Measurements from ENCODE around the gene NCOA4. TPM values are rescaled to one million over a fixed set of nuclear protein-coding genes. Genes with fewer than 3 reads are reported as not detected.
"Not testable (repeated sequence)": the region's sequence is repeated elsewhere in the genome, so short reads cannot be mapped to it uniquely, and the experiment has no call there.

NCOA4 gene
- total and polyA plus RNA-seq, 2 donors: 75.2 to 231 TPM

DNA sequence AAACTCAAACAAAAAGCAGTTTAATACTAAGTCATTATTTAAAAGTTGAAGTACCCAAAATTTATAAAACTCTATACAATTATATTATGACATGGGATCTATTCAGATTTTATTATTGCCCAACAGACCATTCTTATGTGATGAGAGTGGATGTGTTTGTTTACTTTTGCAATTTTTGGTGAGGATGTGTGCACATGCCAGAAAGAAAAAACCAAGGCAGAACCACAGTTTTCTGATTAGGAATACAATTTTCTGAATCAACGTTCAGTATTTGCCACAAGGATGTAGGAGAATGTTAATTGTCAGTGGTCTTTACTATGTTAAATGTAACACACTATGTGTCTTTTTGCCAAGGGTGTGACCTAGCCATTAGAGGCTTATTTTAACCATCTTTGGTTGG is 49.1 kb downstream of the NCOA4 start:
- not testable (repeated sequence) for H3K4me3 ChIP-seq (ENCODE audit: low read length in 2 of 2); H3K36me3 ChIP-seq (ENCODE audit: control insufficient read depth in 2 of 2, insufficient read depth in 2 of 2, low read length in 1 of 2); H3K27ac ChIP-seq (ENCODE audit: low read depth in 1 of 2, low read length in 1 of 2); H3K9me3 ChIP-seq (ENCODE audit: control insufficient read depth in 2 of 2, insufficient read depth in 1 of 2, low read length in 1 of 2); H3K27me3 ChIP-seq (ENCODE audit: control insufficient read depth in 2 of 2, insufficient read depth in 1 of 2, low read length in 1 of 2); H3K4me1 ChIP-seq (ENCODE audit: control insufficient read depth in 2 of 2, insufficient read depth in 2 of 2, low read length in 2 of 2); DNase-seq (ENCODE audit: low read depth in 6 of 9, low spot score in 9 of 9)
- WGBS: 83% methylated on average over 1 of the region's 1 CpG

DNA sequence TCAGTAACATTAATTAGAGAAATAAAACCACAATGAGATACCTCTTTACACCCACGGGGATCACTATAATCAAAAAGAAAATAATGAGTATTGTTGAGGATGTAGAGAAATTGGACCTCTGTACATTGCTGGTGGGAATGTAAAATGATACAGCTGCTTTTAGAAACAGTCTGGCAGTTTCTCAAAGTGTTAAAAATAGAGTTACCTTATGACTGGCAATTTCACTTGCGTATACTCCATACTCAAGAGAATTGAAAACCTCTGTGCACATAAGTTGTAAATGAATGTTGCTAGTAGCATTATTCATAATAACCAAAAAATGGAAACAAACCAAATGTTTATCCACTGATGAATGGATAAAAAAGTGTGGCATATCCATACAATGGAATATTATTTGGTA is 51.9 kb downstream of the NCOA4 start:
- H3K27ac ChIP-seq (ENCODE audit: low read depth in 1 of 2, low read length in 1 of 2); H3K4me3 ChIP-seq (ENCODE audit: low read length in 2 of 2); H3K4me1 ChIP-seq (ENCODE audit: control insufficient read depth in 2 of 2, insufficient read depth in 2 of 2, low read length in 2 of 2); DNase-seq (ENCODE audit: low read depth in 6 of 9, low spot score in 9 of 9); H3K27me3 ChIP-seq (ENCODE audit: control insufficient read depth in 2 of 2, insufficient read depth in 1 of 2, low read length in 1 of 2); H3K36me3 ChIP-seq (ENCODE audit: control insufficient read depth in 2 of 2, insufficient read depth in 2 of 2, low read length in 1 of 2); H3K9me3 ChIP-seq (ENCODE audit: control insufficient read depth in 2 of 2, insufficient read depth in 1 of 2, low read length in 1 of 2): not testable (repeated sequence)
- 100% methylated on average over 1 of the region's 2 CpGs for WGBS

DNA sequence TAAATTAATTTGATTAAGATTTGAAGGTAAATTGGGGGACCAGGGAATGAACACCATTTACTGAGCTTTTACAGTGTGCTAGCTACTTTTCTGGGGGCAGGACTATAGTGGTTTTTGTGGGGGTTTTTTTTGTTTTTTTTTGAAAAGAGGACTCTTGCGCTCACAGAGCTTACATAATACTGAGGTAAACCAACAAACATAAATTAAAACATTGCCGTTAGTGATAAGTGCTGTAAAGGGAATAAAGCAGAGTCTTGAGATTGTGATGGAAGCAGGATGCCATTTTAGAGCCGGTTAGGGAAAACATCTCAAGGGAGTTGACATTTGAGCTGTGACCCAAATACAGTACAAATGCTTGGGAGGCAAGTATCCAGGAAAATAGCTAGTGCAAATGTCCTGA is 56.4 kb downstream of the NCOA4 start:
- not testable (repeated sequence) for H3K27me3 ChIP-seq (ENCODE audit: control insufficient read depth in 2 of 2, insufficient read depth in 1 of 2, low read length in 1 of 2); H3K4me3 ChIP-seq (ENCODE audit: low read length in 2 of 2); DNase-seq (ENCODE audit: low read depth in 6 of 9, low spot score in 9 of 9); H3K36me3 ChIP-seq (ENCODE audit: control insufficient read depth in 2 of 2, insufficient read depth in 2 of 2, low read length in 1 of 2); H3K4me1 ChIP-seq (ENCODE audit: control insufficient read depth in 2 of 2, insufficient read depth in 2 of 2, low read length in 2 of 2); H3K9me3 ChIP-seq (ENCODE audit: control insufficient read depth in 2 of 2, insufficient read depth in 1 of 2, low read length in 1 of 2); H3K27ac ChIP-seq (ENCODE audit: low read depth in 1 of 2, low read length in 1 of 2)
- 75% methylated on average over 3 of the region's 3 CpGs for WGBS

DNA sequence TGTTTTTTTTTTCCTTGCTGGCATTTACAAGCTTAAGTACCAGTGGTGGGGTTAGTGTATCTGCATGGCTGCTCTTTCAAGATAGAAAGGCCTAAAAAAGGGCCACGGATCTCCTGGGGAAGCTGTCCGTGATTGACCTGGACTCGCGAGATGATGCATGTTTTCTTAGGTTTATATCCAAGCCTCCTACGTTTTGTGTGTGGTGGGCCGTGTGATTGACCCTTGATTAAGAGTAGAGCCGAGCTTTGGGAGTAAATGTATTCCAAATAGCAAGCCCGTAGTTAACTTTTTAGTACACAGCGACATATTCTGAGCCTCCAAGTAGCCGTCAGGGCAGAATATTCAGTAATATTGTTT is 57.6 kb downstream of the NCOA4 start:
- Histone ChIP-seq H3K27ac (ENCODE audit: low read depth in 1 of 2, low read length in 1 of 2) (peak overlapping the region in 1 of 2 donors; percentile 46), H3K4me3 (ENCODE audit: low read length in 2 of 2) (peak overlapping the region; percentile 59 to 66)
- H3K27me3 ChIP-seq (ENCODE audit: control insufficient read depth in 2 of 2, insufficient read depth in 1 of 2, low read length in 1 of 2); H3K36me3 ChIP-seq (ENCODE audit: control insufficient read depth in 2 of 2, insufficient read depth in 2 of 2, low read length in 1 of 2); H3K9me3 ChIP-seq (ENCODE audit: control insufficient read depth in 2 of 2, insufficient read depth in 1 of 2, low read length in 1 of 2); H3K4me1 ChIP-seq (ENCODE audit: control insufficient read depth in 2 of 2, insufficient read depth in 2 of 2, low read length in 2 of 2): not testable (repeated sequence)
- under 1% methylated on average over 10 of the region's 10 CpGs for WGBS
- peak in 1 of 9 donors; percentile 12 for DNase-seq (ENCODE audit: low read depth in 6 of 9, low spot score in 9 of 9)

DNA sequence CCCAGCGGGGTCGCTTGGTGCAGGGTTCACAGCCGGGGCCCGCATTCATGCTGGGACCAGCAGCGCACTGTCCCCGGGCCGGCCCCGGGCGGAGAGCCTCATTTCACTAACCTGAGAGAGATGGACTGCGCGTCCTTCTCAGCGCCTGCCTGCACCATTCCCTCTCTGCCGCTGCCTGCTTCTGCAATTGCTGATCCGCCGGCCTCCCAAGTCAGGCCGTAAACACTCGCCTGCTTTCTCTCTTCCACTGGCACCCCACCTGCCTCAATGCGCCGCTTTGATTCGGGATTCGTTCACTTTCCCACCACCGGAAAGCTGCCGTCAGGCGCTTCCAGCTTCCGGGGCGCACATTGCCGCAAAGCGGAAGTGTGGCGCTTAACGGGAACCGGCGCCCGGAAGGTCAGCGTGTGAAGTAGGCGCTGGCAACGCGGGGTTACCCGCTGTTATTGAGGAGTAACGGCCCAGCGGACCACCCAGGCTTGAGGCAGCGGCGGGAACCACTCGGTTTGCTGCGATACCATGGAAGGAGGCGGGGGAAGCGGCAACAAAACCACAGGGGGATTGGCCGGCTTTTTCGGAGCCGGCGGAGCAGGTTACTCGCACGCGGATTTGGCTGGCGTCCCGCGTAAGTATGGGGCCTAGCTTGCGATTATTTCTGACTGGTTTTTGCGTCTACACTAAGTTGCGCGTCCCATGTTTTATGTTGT is 58.2 kb downstream of the NCOA4 start, which contains the start of gene TIMM23:
Gene TIMM23 (plus strand): TSS at position 384 of the 707 bp plus-strand sequence. CDS start 136 bp downstream, at position 520.
- under 1% methylated on average over 59 of the region's 60 CpGs for WGBS
- DNase-seq (ENCODE audit: low read depth in 6 of 9, low spot score in 9 of 9): peak; percentile 54 to 91 (median 74)
- peak within 1 kb of the TSS; percentile 59 to 66 for H3K4me3 ChIP-seq (ENCODE audit: low read length in 2 of 2)
- not testable (repeated sequence) for H3K27me3 ChIP-seq (ENCODE audit: control insufficient read depth in 2 of 2, insufficient read depth in 1 of 2, low read length in 1 of 2); H3K9me3 ChIP-seq (ENCODE audit: control insufficient read depth in 2 of 2, insufficient read depth in 1 of 2, low read length in 1 of 2); H3K36me3 ChIP-seq (ENCODE audit: control insufficient read depth in 2 of 2, insufficient read depth in 2 of 2, low read length in 1 of 2); H3K4me1 ChIP-seq (ENCODE audit: control insufficient read depth in 2 of 2, insufficient read depth in 2 of 2, low read length in 2 of 2)
- peak within 1 kb of the TSS; percentile 46 to 53 for H3K27ac ChIP-seq (ENCODE audit: low read depth in 1 of 2, low read length in 1 of 2)

DNA sequence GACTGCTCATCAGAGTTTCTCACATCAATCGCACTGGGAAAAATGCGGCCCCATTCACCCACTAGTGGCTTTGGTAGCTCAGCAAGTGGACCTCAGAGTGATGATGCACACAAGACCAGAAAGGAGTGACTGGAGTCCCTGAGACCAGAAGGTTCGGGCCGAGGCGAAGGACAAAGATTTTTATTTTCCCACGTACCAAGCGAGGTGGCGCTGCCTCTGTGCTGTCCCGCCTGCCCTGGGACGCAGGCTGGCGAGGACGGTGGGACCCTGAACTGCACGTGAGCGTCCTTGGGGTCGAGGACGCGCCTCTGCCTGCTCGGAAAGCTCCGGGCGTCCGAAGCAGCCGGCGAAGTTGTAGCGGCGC is 58.7 kb downstream of the NCOA4 start:
- H3K4me1 ChIP-seq (ENCODE audit: control insufficient read depth in 2 of 2, insufficient read depth in 2 of 2, low read length in 2 of 2); H3K36me3 ChIP-seq (ENCODE audit: control insufficient read depth in 2 of 2, insufficient read depth in 2 of 2, low read length in 1 of 2); H3K9me3 ChIP-seq (ENCODE audit: control insufficient read depth in 2 of 2, insufficient read depth in 1 of 2, low read length in 1 of 2); DNase-seq (ENCODE audit: low read depth in 6 of 9, low spot score in 9 of 9); H3K27me3 ChIP-seq (ENCODE audit: control insufficient read depth in 2 of 2, insufficient read depth in 1 of 2, low read length in 1 of 2): not testable (repeated sequence)
- H3K27ac ChIP-seq (ENCODE audit: low read depth in 1 of 2, low read length in 1 of 2): peak overlapping the region in 1 of 2 donors; percentile 27
- H3K4me3 ChIP-seq (ENCODE audit: low read length in 2 of 2): peak overlapping the region; percentile 59 to 66
- 0% methylated on average over 15 of the region's 25 CpGs for whole genome bisulfite sequencing

DNA sequence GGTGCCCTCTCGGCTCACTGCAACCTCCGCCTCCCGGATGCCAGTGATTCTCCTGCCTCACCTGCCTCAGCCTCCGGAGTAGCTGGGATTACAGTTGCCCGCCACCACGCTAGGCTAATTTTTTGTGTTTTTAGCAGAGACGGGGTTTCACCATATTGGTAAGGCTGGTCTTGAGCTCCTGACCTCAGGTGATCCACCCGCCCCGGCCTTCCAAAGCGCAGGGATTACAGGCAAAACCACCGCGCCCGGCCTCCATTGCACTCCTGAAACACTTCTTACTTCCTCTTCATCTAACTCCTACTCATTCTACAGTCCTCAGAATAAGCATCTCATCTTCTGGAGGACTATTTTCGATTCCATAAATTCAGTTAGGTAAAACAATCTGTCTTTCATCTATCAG is 59.4 kb downstream of the NCOA4 start:
- not testable (repeated sequence) for H3K27ac ChIP-seq (ENCODE audit: low read depth in 1 of 2, low read length in 1 of 2); H3K36me3 ChIP-seq (ENCODE audit: control insufficient read depth in 2 of 2, insufficient read depth in 2 of 2, low read length in 1 of 2); DNase-seq (ENCODE audit: low read depth in 6 of 9, low spot score in 9 of 9); H3K9me3 ChIP-seq (ENCODE audit: control insufficient read depth in 2 of 2, insufficient read depth in 1 of 2, low read length in 1 of 2); H3K4me1 ChIP-seq (ENCODE audit: control insufficient read depth in 2 of 2, insufficient read depth in 2 of 2, low read length in 2 of 2); H3K4me3 ChIP-seq (ENCODE audit: low read length in 2 of 2); H3K27me3 ChIP-seq (ENCODE audit: control insufficient read depth in 2 of 2, insufficient read depth in 1 of 2, low read length in 1 of 2)
- WGBS: 72% methylated on average over 14 of the region's 14 CpGs

DNA sequence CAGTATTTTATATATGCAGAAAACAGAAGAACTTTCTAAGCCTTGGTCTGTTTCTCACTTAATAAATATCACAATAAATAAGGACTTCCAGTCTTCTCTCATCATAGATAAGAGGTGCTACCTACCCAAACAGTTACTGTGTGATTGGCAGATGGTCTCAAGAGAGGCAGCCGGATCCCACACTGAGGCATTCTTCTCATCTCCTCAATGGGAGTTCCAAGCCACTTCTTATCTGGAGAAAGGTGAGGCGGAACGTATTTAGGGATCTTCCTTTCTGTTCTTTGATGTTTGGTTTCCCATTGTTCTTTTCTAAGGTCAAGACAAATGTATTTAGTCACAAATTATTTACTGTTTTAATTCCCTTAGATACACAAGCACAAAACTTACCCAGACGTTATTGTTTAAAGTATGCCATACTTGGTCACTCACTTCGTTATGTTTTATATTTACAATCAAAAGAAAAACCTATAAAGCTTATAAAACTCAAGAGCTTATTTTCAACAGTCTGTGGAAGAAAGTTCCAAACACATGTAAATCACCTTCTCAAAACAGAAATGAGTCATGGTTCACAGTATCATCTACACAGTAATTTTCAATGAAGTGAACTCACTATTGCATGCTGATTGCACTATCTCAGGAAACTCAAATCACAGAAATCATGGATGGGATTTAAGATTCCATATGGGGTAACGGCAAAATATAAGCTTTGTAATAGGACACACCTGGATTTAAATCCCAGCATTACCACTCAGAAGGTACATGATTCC is 67.6 kb downstream of the NCOA4 start:
- H3K4me3 ChIP-seq (ENCODE audit: low read length in 2 of 2); DNase-seq (ENCODE audit: low read depth in 6 of 9, low spot score in 9 of 9): not testable (repeated sequence)
- WGBS: 97% methylated on average over 6 of the region's 6 CpGs

DNA sequence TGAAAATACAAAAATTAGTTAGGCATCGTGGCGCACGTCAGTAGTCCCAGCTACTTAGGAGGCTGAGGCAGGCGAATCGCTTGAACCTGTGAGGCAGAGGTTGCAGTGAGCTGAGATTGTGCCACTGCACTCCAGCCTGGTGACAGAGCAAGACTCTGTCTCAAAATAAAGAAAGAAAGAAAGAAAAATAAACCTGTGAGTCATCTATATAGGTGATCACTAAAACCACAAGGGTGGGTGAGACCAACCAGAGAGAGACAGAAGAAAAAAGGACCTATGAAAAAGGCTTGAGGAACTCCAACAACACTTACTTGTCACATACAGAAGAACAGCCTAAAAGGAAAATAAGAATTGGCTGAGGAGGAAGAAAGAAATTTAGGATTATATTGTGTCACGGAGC is 72.5 kb downstream of the NCOA4 start:
- DNase-seq (ENCODE audit: low read depth in 6 of 9, low spot score in 9 of 9); H3K27ac ChIP-seq (ENCODE audit: low read depth in 1 of 2, low read length in 1 of 2); H3K27me3 ChIP-seq (ENCODE audit: control insufficient read depth in 2 of 2, insufficient read depth in 1 of 2, low read length in 1 of 2); H3K4me3 ChIP-seq (ENCODE audit: low read length in 2 of 2); H3K4me1 ChIP-seq (ENCODE audit: control insufficient read depth in 2 of 2, insufficient read depth in 2 of 2, low read length in 2 of 2); H3K36me3 ChIP-seq (ENCODE audit: control insufficient read depth in 2 of 2, insufficient read depth in 2 of 2, low read length in 1 of 2); H3K9me3 ChIP-seq (ENCODE audit: control insufficient read depth in 2 of 2, insufficient read depth in 1 of 2, low read length in 1 of 2): not testable (repeated sequence)
- 98% methylated on average over 6 of the region's 6 CpGs for WGBS

More for the DNA sequence above, 67.6 kb downstream of the NCOA4 start:
- not testable (repeated sequence) for H3K4me1 ChIP-seq (ENCODE audit: control insufficient read depth in 2 of 2, insufficient read depth in 2 of 2, low read length in 2 of 2); H3K9me3 ChIP-seq (ENCODE audit: control insufficient read depth in 2 of 2, insufficient read depth in 1 of 2, low read length in 1 of 2); H3K27ac ChIP-seq (ENCODE audit: low read depth in 1 of 2, low read length in 1 of 2); H3K36me3 ChIP-seq (ENCODE audit: control insufficient read depth in 2 of 2, insufficient read depth in 2 of 2, low read length in 1 of 2); H3K27me3 ChIP-seq (ENCODE audit: control insufficient read depth in 2 of 2, insufficient read depth in 1 of 2, low read length in 1 of 2)
